GM23338 (cell line): ENCODE data around the gene PYGB. TPM values are rescaled to one million over a fixed set of nuclear protein-coding genes. Genes with fewer than 3 reads are reported as not detected.

Experiments used
- ATAC-seq: fragments of 200-7000 bp; cut with Tn5 transposase; 3 replicates; pipeline ENCODE4 v1.9.1; 2020
- DNase-seq: peaks from one replicate; pipeline ENCODE4 v3.0.0-alpha.2; 2015; ENCODE audit warnings: low spot score
- H2AFZ ChIP-seq: fragments of 200-600 bp; sonication (generic); 2 replicates; pipeline ENCODE4 v1.8.0; 2016; ENCODE audit warnings: antibody characterized with exemption, mild to moderate bottlenecking, moderate library complexity
- H3F3A ChIP-seq: fragments of 200-600 bp; sonication (generic); replicated peaks from 2 replicates; pipeline ENCODE4 v1.8.0; 2017; ENCODE audit warnings: antibody characterized with exemption, mixed run types, low read depth
- H3K27ac ChIP-seq: fragments of 200-600 bp; sonication (generic); 2 replicates; pipeline ENCODE4 v1.6.1; 2016; ENCODE audit warnings: low read depth
- H3K27me3 ChIP-seq: fragments of 200-600 bp; sonication (generic); 2 replicates; pipeline ENCODE4 v1.8.0; 2016; ENCODE audit warnings: mild to moderate bottlenecking, mixed run types, moderate library complexity; ENCODE audit not compliant: insufficient read depth
- H3K36me3 ChIP-seq: fragments of 200-600 bp; sonication (generic); 2 replicates; pipeline ENCODE4 v1.8.0; 2016; ENCODE audit warnings: mild to moderate bottlenecking; ENCODE audit not compliant: insufficient read depth
- H3K4me1 ChIP-seq: fragments of 200-600 bp; sonication (generic); 2 replicates; pipeline ENCODE4 v1.8.0; 2016; ENCODE audit warnings: mild to moderate bottlenecking, moderate library complexity; ENCODE audit not compliant: insufficient read depth
- H3K4me2 ChIP-seq: fragments of 200-600 bp; sonication (generic); 2 replicates; pipeline ENCODE4 v1.7.1; 2017; ENCODE audit warnings: mixed run types
- H3K4me3 ChIP-seq: fragments of 200-600 bp; sonication (generic); 2 replicates; pipeline ENCODE4 v1.6.1; 2016; ENCODE audit warnings: mixed run types
- H3K79me2 ChIP-seq: fragments of 200-600 bp; sonication (generic); replicated peaks from 2 replicates; pipeline ENCODE4 v1.8.0; 2017; ENCODE audit warnings: mild to moderate bottlenecking; ENCODE audit not compliant: insufficient read depth
- H3K9me2 ChIP-seq: fragments of 200-600 bp; sonication (generic); 2 replicates; pipeline ENCODE4 v1.8.0; 2017; ENCODE audit not compliant: insufficient read depth
- H4K20me1 ChIP-seq: fragments of 200-600 bp; sonication (generic); replicated peaks from 2 replicates; pipeline ENCODE4 v1.8.0; 2017; ENCODE audit warnings: mild to moderate bottlenecking; ENCODE audit not compliant: insufficient read depth
- H3K27ac Mint-ChIP-seq: 2 replicates; pipeline ENCODE4 v1.8.0; 2020; ENCODE audit warnings: inconsistent platforms, mild to moderate bottlenecking, moderate library complexity, mixed read lengths
- H3K27me3 Mint-ChIP-seq: 3 replicates; pipeline ENCODE4 v1.8.0; 2022; ENCODE audit warnings: low read depth, mild to moderate bottlenecking, moderate library complexity, mixed read lengths, inconsistent platforms; ENCODE audit not compliant: insufficient read depth, poor library complexity
- H3K36me3 Mint-ChIP-seq: 3 replicates; pipeline ENCODE4 v1.8.0; 2021; ENCODE audit warnings: low read depth, mild to moderate bottlenecking, inconsistent platforms, moderate library complexity, mixed read lengths
- H3K4me1 Mint-ChIP-seq: 3 replicates; pipeline ENCODE4 v1.8.0; 2020; ENCODE audit warnings: mild to moderate bottlenecking, inconsistent platforms, mixed read lengths
- H3K4me3 Mint-ChIP-seq: 3 replicates; pipeline ENCODE4 v1.8.0; 2021; ENCODE audit warnings: moderate library complexity, mild to moderate bottlenecking, inconsistent platforms, mixed read lengths
- H3K9me3 Mint-ChIP-seq: 3 replicates; pipeline ENCODE4 v1.8.0; 2020; ENCODE audit warnings: moderate library complexity, mild to moderate bottlenecking, inconsistent platforms, mixed read lengths
- CREB1 ChIP-seq: fragments of 250-450 bp; sonication (Bioruptor Pico); IDR thresholded peaks from 2 replicates; pipeline ENCODE4 v1.5.0; 2020; ENCODE audit warnings: low read depth, mild to moderate bottlenecking, moderate library complexity
- EZH2 ChIP-seq: fragments of 200-600 bp; sonication (generic); IDR thresholded peaks from one replicate; pipeline ENCODE4 v1.8.0; 2017; ENCODE audit warnings: antibody characterized with exemption, mild to moderate bottlenecking, low read depth; ENCODE audit not compliant: unreplicated experiment
- EZH2phosphoT487 ChIP-seq: fragments of 200-600 bp; sonication (generic); IDR thresholded peaks from one replicate; pipeline ENCODE4 v1.8.1; 2018; ENCODE audit warnings: antibody characterized with exemption; ENCODE audit not compliant: unreplicated experiment
- JUNB ChIP-seq: IDR thresholded peaks from one replicate; pipeline ENCODE4 v1.6.1; 2016; ENCODE audit warnings: antibody characterized with exemption; ENCODE audit not compliant: unreplicated experiment
- NANOG ChIP-seq: IDR thresholded peaks from 2 replicates; pipeline ENCODE4 v1.6.1; 2016; ENCODE audit warnings: antibody characterized with exemption, borderline replicate concordance
- POLR2AphosphoS5 ChIP-seq: IDR thresholded peaks from 2 replicates; pipeline ENCODE4 v1.6.1; 2016; ENCODE audit warnings: antibody characterized with exemption, low read depth
- STAT1 ChIP-seq: IDR thresholded peaks from one replicate; pipeline ENCODE4 v1.6.1; 2016; ENCODE audit warnings: antibody characterized with exemption; ENCODE audit not compliant: unreplicated experiment
- ZNF114 ChIP-seq: fragments of 250-450 bp; sonication (Bioruptor Pico); IDR thresholded peaks from 2 replicates; pipeline ENCODE4 v1.5.0; 2020; ENCODE audit warnings: mild to moderate bottlenecking, moderate library complexity
- ZNF331 ChIP-seq: fragments of 250-450 bp; sonication (Bioruptor Pico); IDR thresholded peaks from 2 replicates; pipeline ENCODE4 v1.5.0; 2020; ENCODE audit warnings: low read depth, mild to moderate bottlenecking, moderate library complexity
- polyA plus RNA-seq: library from polyadenylated mRNA; unstranded; fragments of >200 nt; fragmentation: Nextera tagmentation; extraction: Ambion mirVana; gene quantifications from 2 replicates; pipeline ENCODE4 v1.2.1, GENCODE V29; 2016
- total RNA-seq: library from RNA; depleted of rRNA; stranded (reverse); fragments of >200 nt; shearing (Covaris generic); gene quantifications from 2 replicates; pipeline ENCODE4 v1.2.3, GENCODE V29; 2014
- TF ChIP-seq, protein P1 (sequence below), 2 experiments: fragments of 200-600 bp in 1 of 2; sonication (generic) in 1 of 2; conservative IDR thresholded peaks; 2 replicates each; pipeline versions ENCODE4 v1.5.1 to v1.6.1; 2016 to 2017; ENCODE audit warnings: antibody characterized with exemption in 2 of 2, low read depth in 2 of 2, mild to moderate bottlenecking in 2 of 2, moderate library complexity in 1 of 2
- TF ChIP-seq, protein P2 (sequence below): IDR thresholded peaks from one replicate; pipeline ENCODE4 v1.6.1; 2018; ENCODE audit warnings: antibody characterized with exemption; ENCODE audit not compliant: unreplicated experiment
- TF ChIP-seq, protein P3 (sequence below): IDR thresholded peaks from 2 replicates; pipeline ENCODE4 v1.6.1; 2016; ENCODE audit warnings: antibody characterized with exemption
- TF ChIP-seq, protein P4 (sequence below): fragments of 250-450 bp; sonication (Bioruptor Pico); IDR thresholded peaks from 2 replicates; pipeline ENCODE4 v1.5.0; 2020; ENCODE audit warnings: mild to moderate bottlenecking, moderate library complexity

Gene PYGB
- total and polyA plus RNA-seq, 2 experiments from 2014 or later: 15.6 to 64.0 TPM

DNA sequence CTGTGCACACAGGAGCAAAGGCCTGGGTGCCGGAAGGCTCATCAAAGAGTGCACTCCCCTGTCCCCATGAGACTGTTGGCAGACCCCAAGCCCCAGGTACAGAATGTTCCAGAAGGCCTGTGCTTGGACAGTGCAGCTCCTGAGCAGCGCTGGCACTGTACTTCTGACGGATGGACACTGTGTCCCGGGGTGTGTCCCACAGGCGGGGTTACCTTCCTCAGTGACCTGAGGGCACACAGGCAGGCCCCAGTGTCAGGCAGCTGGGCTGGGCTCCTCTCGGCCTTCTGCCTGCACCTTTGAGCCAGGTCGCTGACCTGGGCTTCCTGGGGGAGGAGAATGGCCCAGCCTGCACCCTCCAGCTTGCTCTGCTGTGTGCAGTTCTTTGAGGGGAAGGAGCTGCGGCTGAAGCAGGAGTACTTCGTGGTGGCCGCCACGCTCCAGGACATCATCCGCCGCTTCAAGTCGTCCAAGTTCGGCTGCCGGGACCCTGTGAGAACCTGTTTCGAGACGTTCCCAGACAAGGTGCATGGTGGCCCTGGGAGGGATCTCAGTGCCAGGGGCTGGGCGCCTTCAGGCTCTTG is 30.1 kb downstream of the PYGB start:
- ATAC-seq: no peak
- Histone ChIP-seq H3K79me2 (no peaks in the 10 kb centered on the region), H4K20me1 (no peaks in the 10 kb centered on the region), H2AFZ (no peak overlapping the region), H3F3A (no peaks in the 10 kb centered on the region), H3K4me1 (no peaks in the 10 kb centered on the region), H3K36me3 (no peaks in the 10 kb centered on the region), H3K27ac (no peak overlapping the region), H3K27me3 (no peaks in the 10 kb centered on the region), H3K9me2 (no peaks in the 10 kb centered on the region), H3K4me2 (no peak overlapping the region), H3K4me3 (no peak overlapping the region)
- no peak for DNase-seq
- peaks cover 28% of the 10 kb centered on the region for H3K36me3 Mint-ChIP-seq
- no peaks in the 10 kb centered on the region for H3K9me3 Mint-ChIP-seq
- no peak overlapping the region for H3K4me3 Mint-ChIP-seq
- TF ChIP-seq CREB1 (no peak), ZNF114 (CRISPR knock-in tag) (no peak), NANOG (no peak), STAT1 (no peak), ZNF331 (CRISPR knock-in tag) (no peak), EZH2 (no peak), POLR2AphosphoS5 (no peak), JUNB (no peak), EZH2phosphoT487 (no peak)
- TF ChIP-seq, protein P1, sequence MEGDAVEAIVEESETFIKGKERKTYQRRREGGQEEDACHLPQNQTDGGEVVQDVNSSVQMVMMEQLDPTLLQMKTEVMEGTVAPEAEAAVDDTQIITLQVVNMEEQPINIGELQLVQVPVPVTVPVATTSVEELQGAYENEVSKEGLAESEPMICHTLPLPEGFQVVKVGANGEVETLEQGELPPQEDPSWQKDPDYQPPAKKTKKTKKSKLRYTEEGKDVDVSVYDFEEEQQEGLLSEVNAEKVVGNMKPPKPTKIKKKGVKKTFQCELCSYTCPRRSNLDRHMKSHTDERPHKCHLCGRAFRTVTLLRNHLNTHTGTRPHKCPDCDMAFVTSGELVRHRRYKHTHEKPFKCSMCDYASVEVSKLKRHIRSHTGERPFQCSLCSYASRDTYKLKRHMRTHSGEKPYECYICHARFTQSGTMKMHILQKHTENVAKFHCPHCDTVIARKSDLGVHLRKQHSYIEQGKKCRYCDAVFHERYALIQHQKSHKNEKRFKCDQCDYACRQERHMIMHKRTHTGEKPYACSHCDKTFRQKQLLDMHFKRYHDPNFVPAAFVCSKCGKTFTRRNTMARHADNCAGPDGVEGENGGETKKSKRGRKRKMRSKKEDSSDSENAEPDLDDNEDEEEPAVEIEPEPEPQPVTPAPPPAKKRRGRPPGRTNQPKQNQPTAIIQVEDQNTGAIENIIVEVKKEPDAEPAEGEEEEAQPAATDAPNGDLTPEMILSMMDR (conservative IDR thresholded peaks at IDR 0.05; ENCODE audit: low read depth in 2 of 2): no peak
- TF ChIP-seq, protein P2, sequence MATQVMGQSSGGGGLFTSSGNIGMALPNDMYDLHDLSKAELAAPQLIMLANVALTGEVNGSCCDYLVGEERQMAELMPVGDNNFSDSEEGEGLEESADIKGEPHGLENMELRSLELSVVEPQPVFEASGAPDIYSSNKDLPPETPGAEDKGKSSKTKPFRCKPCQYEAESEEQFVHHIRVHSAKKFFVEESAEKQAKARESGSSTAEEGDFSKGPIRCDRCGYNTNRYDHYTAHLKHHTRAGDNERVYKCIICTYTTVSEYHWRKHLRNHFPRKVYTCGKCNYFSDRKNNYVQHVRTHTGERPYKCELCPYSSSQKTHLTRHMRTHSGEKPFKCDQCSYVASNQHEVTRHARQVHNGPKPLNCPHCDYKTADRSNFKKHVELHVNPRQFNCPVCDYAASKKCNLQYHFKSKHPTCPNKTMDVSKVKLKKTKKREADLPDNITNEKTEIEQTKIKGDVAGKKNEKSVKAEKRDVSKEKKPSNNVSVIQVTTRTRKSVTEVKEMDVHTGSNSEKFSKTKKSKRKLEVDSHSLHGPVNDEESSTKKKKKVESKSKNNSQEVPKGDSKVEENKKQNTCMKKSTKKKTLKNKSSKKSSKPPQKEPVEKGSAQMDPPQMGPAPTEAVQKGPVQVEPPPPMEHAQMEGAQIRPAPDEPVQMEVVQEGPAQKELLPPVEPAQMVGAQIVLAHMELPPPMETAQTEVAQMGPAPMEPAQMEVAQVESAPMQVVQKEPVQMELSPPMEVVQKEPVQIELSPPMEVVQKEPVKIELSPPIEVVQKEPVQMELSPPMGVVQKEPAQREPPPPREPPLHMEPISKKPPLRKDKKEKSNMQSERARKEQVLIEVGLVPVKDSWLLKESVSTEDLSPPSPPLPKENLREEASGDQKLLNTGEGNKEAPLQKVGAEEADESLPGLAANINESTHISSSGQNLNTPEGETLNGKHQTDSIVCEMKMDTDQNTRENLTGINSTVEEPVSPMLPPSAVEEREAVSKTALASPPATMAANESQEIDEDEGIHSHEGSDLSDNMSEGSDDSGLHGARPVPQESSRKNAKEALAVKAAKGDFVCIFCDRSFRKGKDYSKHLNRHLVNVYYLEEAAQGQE: no peak
- TF ChIP-seq, protein P3, sequence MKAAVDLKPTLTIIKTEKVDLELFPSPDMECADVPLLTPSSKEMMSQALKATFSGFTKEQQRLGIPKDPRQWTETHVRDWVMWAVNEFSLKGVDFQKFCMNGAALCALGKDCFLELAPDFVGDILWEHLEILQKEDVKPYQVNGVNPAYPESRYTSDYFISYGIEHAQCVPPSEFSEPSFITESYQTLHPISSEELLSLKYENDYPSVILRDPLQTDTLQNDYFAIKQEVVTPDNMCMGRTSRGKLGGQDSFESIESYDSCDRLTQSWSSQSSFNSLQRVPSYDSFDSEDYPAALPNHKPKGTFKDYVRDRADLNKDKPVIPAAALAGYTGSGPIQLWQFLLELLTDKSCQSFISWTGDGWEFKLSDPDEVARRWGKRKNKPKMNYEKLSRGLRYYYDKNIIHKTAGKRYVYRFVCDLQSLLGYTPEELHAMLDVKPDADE: no peak
- TF ChIP-seq, protein P4, sequence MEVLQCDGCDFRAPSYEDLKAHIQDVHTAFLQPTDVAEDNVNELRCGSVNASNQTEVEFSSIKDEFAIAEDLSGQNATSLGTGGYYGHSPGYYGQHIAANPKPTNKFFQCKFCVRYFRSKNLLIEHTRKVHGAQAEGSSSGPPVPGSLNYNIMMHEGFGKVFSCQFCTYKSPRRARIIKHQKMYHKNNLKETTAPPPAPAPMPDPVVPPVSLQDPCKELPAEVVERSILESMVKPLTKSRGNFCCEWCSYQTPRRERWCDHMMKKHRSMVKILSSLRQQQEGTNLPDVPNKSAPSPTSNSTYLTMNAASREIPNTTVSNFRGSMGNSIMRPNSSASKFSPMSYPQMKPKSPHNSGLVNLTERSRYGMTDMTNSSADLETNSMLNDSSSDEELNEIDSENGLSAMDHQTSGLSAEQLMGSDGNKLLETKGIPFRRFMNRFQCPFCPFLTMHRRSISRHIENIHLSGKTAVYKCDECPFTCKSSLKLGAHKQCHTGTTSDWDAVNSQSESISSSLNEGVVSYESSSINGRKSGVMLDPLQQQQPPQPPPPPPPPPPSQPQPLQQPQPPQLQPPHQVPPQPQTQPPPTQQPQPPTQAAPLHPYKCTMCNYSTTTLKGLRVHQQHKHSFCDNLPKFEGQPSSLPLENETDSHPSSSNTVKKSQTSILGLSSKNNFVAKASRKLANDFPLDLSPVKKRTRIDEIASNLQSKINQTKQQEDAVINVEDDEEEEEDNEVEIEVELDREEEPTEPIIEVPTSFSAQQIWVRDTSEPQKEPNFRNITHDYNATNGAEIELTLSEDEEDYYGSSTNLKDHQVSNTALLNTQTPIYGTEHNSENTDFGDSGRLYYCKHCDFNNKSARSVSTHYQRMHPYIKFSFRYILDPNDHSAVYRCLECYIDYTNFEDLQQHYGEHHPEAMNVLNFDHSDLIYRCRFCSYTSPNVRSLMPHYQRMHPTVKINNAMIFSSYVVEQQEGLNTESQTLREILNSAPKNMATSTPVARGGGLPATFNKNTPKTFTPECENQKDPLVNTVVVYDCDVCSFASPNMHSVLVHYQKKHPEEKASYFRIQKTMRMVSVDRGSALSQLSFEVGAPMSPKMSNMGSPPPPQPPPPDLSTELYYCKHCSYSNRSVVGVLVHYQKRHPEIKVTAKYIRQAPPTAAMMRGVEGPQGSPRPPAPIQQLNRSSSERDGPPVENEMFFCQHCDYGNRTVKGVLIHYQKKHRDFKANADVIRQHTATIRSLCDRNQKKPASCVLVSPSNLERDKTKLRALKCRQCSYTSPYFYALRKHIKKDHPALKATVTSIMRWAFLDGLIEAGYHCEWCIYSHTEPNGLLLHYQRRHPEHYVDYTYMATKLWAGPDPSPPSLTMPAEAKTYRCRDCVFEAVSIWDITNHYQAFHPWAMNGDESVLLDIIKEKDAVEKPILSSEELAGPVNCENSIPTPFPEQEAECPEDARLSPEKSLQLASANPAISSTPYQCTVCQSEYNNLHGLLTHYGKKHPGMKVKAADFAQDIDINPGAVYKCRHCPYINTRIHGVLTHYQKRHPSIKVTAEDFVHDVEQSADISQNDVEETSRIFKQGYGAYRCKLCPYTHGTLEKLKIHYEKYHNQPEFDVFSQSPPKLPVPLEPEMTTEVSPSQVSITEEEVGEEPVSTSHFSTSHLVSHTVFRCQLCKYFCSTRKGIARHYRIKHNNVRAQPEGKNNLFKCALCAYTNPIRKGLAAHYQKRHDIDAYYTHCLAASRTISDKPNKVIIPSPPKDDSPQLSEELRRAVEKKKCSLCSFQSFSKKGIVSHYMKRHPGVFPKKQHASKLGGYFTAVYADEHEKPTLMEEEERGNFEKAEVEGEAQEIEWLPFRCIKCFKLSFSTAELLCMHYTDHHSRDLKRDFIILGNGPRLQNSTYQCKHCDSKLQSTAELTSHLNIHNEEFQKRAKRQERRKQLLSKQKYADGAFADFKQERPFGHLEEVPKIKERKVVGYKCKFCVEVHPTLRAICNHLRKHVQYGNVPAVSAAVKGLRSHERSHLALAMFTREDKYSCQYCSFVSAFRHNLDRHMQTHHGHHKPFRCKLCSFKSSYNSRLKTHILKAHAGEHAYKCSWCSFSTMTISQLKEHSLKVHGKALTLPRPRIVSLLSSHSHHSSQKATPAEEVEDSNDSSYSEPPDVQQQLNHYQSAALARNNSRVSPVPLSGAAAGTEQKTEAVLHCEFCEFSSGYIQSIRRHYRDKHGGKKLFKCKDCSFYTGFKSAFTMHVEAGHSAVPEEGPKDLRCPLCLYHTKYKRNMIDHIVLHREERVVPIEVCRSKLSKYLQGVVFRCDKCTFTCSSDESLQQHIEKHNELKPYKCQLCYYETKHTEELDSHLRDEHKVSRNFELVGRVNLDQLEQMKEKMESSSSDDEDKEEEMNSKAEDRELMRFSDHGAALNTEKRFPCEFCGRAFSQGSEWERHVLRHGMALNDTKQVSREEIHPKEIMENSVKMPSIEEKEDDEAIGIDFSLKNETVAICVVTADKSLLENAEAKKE (CRISPR knock-in tag): no peak
- no peaks in the 10 kb centered on the region for H3K4me1 Mint-ChIP-seq
- H3K27ac Mint-ChIP-seq: no peak overlapping the region
- peaks cover 9% of the 10 kb centered on the region for H3K27me3 Mint-ChIP-seq
